Natural killer cell treated with Interleukin-12 subunit alpha and Interleukin-12 subunit beta and Interleukin-15 and Interleukin-18, amount 100 ng/mL, for 72 hours (primary cell): ENCODE results near the gene C3orf20. TPM values are rescaled to one million over a fixed set of nuclear protein-coding genes. Genes with fewer than 3 reads are reported as not detected.

Experiments used
- ATAC-seq, 2 donors: fragments of 150-1000 bp; cut with Tn5 transposase in 1 of 2; sonication (Bioruptor Pico), chemical (Tn5 transposase) in 1 of 2; 2 replicates each; pipeline ENCODE4 v1.10.0; 2021
- DNase-seq: peaks from one replicate; pipeline ENCODE4 v3.0.0; 2022; ENCODE audit warnings: low spot score
- H3K27ac Mint-ChIP-seq, 2 donors: 1 replicate in 1 of 2; 2 replicates in 1 of 2; pipeline ENCODE4 v1.8.0; 2022; ENCODE audit warnings: mixed read lengths in 2 of 2, mild to moderate bottlenecking in 1 of 2, moderate library complexity in 1 of 2
- H3K27me3 Mint-ChIP-seq, 2 donors: 1 replicate in 1 of 2; 2 replicates in 1 of 2; pipeline ENCODE4 v1.8.0; 2022; ENCODE audit warnings: mixed read lengths in 2 of 2
- H3K36me3 Mint-ChIP-seq: one replicate; pipeline ENCODE4 v1.8.0; 2022; ENCODE audit warnings: mixed read lengths
- H3K4me1 Mint-ChIP-seq, 2 donors: 1 replicate in 1 of 2; 2 replicates in 1 of 2; pipeline ENCODE4 v1.8.0; 2022; ENCODE audit warnings: low read depth in 2 of 2, mixed read lengths in 2 of 2, mild to moderate bottlenecking in 1 of 2
- H3K4me3 Mint-ChIP-seq: one replicate; pipeline ENCODE4 v1.8.0; 2022; ENCODE audit warnings: mixed read lengths
- H3K9me3 Mint-ChIP-seq: 2 replicates; pipeline ENCODE4 v1.8.0; 2022; ENCODE audit warnings: mixed read lengths
- total RNA-seq, 2 donors: library from RNA; stranded (reverse); gene quantifications; one replicate each; pipeline ENCODE4 v1.2.3, GENCODE V29; 2022

C3orf20 gene
- total RNA-seq, 2 donors from 2014 or later = 0.93 TPM; not detected in 1

DNA sequence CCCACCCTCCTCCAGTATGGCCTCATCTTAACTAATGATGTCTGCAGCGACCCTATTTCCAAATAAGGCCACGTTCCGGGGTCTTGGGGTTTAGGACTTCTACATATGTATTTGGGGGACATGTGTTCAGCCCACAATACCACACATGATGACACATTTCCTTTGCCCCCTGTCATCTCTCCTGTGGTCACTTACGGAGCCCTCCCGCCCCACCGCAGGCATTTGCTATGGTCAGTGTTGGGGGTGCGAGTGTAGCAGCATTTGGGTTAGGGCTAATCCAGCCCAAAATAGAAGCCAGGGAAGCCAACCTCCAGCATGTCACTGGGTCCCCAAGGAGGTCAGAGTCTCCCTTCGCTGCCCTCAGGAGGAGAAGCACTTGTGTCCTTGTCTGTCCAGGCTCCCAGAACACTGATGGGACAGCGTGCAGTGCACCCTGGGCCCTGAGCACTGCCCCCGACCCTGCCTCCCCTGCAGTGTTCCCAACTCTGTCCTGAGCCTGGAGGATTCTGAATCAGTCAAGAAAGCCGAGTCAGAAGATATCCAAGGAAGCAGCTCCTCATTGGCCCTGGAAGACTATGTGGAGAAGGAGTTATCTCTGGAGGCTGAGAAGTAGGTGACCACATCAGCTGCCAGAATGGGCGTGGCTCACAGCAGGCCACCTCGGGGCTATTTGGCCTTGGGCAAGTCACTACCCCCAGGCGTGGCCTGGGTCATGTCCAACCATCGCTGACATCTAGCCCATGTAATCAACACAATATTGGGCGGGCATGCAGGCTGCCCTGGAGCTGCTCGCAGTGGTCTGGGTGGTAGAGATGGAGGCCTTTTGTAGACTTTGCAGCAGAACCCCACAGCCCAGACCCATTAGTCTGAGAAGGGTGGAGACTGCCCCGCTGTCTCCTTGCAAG, 96.9 kb downstream of the C3orf20 start:
- no peak overlapping the region for H3K27ac Mint-ChIP-seq
- H3K4me1 Mint-ChIP-seq = no peaks in the 10 kb centered on the region
- DNase-seq (no peak), ATAC-seq (no peak)
- no peaks in the 10 kb centered on the region for H3K36me3 Mint-ChIP-seq
- H3K9me3 Mint-ChIP-seq = no peaks in the 10 kb centered on the region
- no peak overlapping the region for H3K4me3 Mint-ChIP-seq
- peaks cover 4 to 6% of the 10 kb centered on the region in 2 donors for H3K27me3 Mint-ChIP-seq

GRCh38 chr3:14772533-14773138, 97.7 kb downstream of the C3orf20 start:
- peaks cover 4 to 6% of the 10 kb centered on the region in 2 donors for H3K27me3 Mint-ChIP-seq
- H3K4me3 Mint-ChIP-seq = no peak overlapping the region
- H3K9me3 Mint-ChIP-seq = no peaks in the 10 kb centered on the region
- no peak overlapping the region for H3K27ac Mint-ChIP-seq
- ATAC-seq = no peak
- H3K36me3 Mint-ChIP-seq = no peaks in the 10 kb centered on the region
- H3K4me1 Mint-ChIP-seq = no peaks in the 10 kb centered on the region
- DNase-seq = no peak

DNA sequence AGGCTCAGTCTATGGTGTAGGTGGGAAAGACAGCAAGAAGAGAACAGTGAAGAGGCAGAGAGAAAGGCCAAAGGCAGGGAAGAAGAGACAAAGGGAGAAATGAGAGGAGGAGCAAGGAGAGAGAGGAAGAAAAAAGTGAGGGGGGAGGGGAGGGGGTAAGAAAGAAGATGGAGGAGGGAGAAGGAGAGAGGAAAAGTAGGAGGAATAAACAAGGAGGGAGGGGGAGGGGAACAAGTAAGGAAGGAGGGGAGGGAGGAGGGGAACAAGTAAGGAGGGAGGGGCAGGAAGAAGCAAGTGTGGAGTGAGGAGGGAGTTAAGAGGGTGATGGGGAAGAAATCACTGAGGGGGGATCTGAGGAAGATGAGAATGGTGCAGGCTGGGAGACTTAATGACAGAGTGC, 98.3 kb downstream of the C3orf20 start:
- Mint-ChIP-seq H3K27me3 (peaks cover 4 to 12% of the 10 kb centered on the region in 2 donors), H3K27ac (no peak overlapping the region), H3K4me1 (no peaks in the 10 kb centered on the region), H3K4me3 (no peak overlapping the region), H3K36me3 (no peaks in the 10 kb centered on the region), H3K9me3 (no peaks in the 10 kb centered on the region)
- DNase-seq = no peak
- no peak for ATAC-seq

GRCh38 chr3:14773691-14774128, 98.8 kb downstream of the C3orf20 start:
- peaks cover 3% of the 10 kb centered on the region for H3K36me3 Mint-ChIP-seq
- H3K9me3 Mint-ChIP-seq = peaks cover 2% of the 10 kb centered on the region
- no peak for ATAC-seq
- peaks cover 6 to 16% of the 10 kb centered on the region in 2 donors for H3K27me3 Mint-ChIP-seq
- H3K4me1 Mint-ChIP-seq = no peaks in the 10 kb centered on the region
- DNase-seq = peak; percentile 42
- no peak overlapping the region for H3K4me3 Mint-ChIP-seq
- H3K27ac Mint-ChIP-seq = no peak overlapping the region

DNA sequence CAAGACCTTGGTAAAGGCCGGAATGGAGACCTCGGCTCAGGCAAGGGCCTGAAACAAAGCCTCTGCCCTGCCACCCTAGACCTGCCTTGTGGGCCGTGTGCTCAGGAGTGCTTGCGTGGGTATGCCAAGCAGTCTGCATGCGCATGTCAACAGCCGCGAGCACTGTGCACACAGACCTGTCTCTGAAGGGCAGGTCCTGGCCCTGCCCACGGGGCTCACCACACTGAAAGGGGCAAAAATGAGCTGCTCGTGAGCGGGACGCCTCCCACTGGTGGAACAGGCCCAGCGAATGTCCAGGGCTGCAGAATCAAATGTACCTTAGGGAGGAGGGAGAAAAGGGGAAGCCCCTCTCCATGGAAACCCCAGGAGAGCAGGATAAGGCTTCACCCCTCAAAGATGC, 99.5 kb downstream of the C3orf20 start:
- no peak overlapping the region for H3K27ac Mint-ChIP-seq
- H3K9me3 Mint-ChIP-seq = peaks cover 4% of the 10 kb centered on the region
- peaks cover 8 to 23% of the 10 kb centered on the region in 2 donors for H3K27me3 Mint-ChIP-seq
- H3K4me1 Mint-ChIP-seq = no peaks in the 10 kb centered on the region
- peaks cover 8% of the 10 kb centered on the region for H3K36me3 Mint-ChIP-seq
- no peak overlapping the region for H3K4me3 Mint-ChIP-seq
- DNase-seq = peak; percentile 38
- no peak for ATAC-seq

DNA sequence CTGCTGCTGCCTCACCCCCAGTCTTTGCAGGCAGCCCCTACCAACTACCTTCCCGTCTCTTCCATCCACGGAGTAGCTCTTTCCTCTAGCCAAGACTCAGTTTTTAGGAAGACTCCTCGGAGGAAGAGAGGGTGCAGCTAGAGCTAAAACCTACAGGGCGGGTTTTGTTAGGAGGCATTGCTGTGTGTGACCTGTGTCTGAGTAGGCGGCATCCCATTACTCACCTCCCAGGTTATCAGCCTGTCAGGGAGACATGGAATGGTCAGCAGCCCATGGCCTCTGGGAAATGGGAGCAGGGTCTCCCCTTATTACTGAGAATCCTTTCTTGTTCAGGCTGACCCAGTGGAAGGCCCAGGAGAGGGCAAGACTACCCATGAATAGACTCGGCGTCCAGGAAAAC, 100.1 kb downstream of the C3orf20 start:
- no peak overlapping the region for H3K4me3 Mint-ChIP-seq
- peaks cover 4% of the 10 kb centered on the region for H3K9me3 Mint-ChIP-seq
- ATAC-seq (no peak), DNase-seq (peak; percentile 22)
- H3K27me3 Mint-ChIP-seq = peaks cover 8 to 29% of the 10 kb centered on the region in 2 donors
- H3K4me1 Mint-ChIP-seq = no peaks in the 10 kb centered on the region
- no peak overlapping the region for H3K27ac Mint-ChIP-seq
- peaks cover 8% of the 10 kb centered on the region for H3K36me3 Mint-ChIP-seq

GRCh38 chr3:14775563-14775962, 100.6 kb downstream of the C3orf20 start:
- H3K27ac Mint-ChIP-seq = no peak overlapping the region
- no peak for ATAC-seq
- DNase-seq = no peak
- no peak overlapping the region for H3K4me3 Mint-ChIP-seq
- H3K9me3 Mint-ChIP-seq = peaks cover 4% of the 10 kb centered on the region
- H3K36me3 Mint-ChIP-seq = peaks cover 8% of the 10 kb centered on the region
- no peaks in the 10 kb centered on the region for H3K4me1 Mint-ChIP-seq
- H3K27me3 Mint-ChIP-seq = peaks cover 8 to 29% of the 10 kb centered on the region in 2 donors

- H3K4me1 Mint-ChIP-seq = no peaks in the 10 kb centered on the region
- no peak for ATAC-seq
- DNase-seq = no peak
- H3K4me3 Mint-ChIP-seq = no peak overlapping the region
- peaks cover 4% of the 10 kb centered on the region for H3K9me3 Mint-ChIP-seq
- peaks cover 8% of the 10 kb centered on the region for H3K36me3 Mint-ChIP-seq
- H3K27me3 Mint-ChIP-seq = peaks cover 7 to 29% of the 10 kb centered on the region in 2 donors
- H3K27ac Mint-ChIP-seq = no peak overlapping the region
These were observed 104.2 kb downstream of the C3orf20 start for GRCh38 chr3:14779069-14779685.

DNA sequence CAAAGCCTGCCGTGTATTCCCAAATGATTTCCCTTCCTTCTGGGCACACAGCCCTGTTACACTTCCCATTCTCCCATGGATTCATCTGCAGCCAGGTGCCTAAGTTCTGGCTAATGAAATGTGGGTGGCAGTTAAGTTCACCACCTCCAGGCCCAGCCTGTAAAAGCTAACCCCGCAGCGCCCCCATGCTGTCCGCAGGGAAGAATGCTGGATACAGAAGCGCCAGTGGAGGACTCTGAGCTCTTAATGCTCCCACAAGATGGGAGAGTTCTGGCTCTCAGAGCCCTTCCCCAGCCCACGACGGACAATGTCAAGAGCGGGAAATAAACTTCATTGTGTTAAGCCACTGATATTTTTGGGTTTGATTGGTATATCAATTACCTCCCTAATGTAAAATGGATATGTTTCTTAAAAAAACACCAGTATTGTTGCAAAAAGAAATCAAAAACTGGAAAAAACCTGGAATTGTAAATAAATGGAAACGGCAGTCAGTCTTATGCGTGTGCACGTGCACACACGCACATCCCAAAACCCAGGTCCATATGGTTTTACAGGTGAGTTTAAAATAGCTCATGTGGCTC, 106.1 kb downstream of the C3orf20 start:
- H3K4me1 Mint-ChIP-seq = no peaks in the 10 kb centered on the region
- peaks cover 9 to 23% of the 10 kb centered on the region in 2 donors for H3K27me3 Mint-ChIP-seq
- peaks cover 4% of the 10 kb centered on the region for H3K9me3 Mint-ChIP-seq
- H3K27ac Mint-ChIP-seq = no peak overlapping the region
- H3K36me3 Mint-ChIP-seq = peaks cover 8% of the 10 kb centered on the region
- H3K4me3 Mint-ChIP-seq = no peak overlapping the region
- ATAC-seq = peak; percentile 41 to 63
- peak; percentile 51 for DNase-seq

DNA sequence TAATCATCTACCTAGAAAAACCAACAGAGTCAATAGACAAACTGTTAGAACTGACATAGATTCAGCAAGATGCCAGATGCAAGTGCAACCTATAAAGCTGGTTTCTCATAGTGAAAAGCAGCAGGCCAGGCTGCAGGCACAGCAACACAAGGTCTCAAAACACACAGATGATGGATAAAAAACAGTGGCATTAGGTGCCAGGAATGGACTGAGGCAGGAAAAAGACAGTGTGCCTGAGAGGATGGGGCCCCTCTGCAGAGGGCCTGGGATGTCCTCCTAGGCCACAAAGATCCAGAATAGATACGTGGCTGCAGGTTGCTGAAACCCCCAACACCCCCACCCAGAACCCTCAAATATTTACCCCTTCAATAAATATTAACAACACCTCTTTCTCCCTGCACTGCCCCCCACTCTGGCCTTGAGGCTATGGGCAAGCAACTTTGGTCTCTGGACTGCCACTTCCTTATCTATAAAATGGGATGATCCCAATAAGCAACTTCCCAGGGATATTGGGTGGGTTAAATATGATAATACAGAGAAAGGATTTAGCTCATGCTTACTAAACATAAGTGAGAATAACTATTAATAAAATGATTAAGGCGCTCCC, 108.6 kb downstream of the C3orf20 start:
- ATAC-seq (no peak), DNase-seq (no peak)
- Mint-ChIP-seq H3K27ac (no peak overlapping the region), H3K4me3 (no peak overlapping the region), H3K4me1 (no peaks in the 10 kb centered on the region), H3K27me3 (peaks cover 14% of the 10 kb centered on the region in 2 donors), H3K9me3 (peaks cover 4% of the 10 kb centered on the region), H3K36me3 (peaks cover 5% of the 10 kb centered on the region)

DNA sequence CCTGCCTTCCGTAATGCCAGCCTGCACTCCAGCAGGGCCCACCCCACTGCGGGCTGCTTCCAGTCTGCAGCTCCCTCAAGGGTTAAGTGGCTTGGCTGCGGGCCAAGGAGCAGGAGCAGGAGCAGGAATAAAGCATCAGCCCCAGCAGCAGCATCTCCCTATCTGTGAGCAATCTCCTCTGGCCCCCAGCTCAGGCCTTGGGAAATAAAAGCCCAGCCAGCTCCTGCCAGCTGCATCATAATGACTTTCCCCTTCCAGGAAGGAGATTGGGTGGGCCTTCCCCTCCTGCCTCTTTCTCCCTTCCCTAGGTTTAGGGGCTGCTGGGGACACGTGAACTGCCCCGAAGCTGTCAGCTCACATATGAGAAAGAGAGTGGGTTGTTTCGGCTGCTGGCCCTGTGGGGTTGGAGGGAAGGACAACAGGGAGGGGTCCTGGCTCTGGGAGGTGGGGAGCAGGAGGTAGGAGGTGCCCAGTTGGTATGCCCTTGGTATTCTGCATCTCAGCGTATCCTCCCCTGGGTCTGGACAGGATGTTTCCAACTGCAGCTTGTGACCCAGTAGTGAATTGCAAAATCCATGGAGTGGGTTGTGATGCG, 109.2 kb downstream of the C3orf20 start:
- no peaks in the 10 kb centered on the region for H3K36me3 Mint-ChIP-seq
- no peak overlapping the region for H3K4me3 Mint-ChIP-seq

DNA sequence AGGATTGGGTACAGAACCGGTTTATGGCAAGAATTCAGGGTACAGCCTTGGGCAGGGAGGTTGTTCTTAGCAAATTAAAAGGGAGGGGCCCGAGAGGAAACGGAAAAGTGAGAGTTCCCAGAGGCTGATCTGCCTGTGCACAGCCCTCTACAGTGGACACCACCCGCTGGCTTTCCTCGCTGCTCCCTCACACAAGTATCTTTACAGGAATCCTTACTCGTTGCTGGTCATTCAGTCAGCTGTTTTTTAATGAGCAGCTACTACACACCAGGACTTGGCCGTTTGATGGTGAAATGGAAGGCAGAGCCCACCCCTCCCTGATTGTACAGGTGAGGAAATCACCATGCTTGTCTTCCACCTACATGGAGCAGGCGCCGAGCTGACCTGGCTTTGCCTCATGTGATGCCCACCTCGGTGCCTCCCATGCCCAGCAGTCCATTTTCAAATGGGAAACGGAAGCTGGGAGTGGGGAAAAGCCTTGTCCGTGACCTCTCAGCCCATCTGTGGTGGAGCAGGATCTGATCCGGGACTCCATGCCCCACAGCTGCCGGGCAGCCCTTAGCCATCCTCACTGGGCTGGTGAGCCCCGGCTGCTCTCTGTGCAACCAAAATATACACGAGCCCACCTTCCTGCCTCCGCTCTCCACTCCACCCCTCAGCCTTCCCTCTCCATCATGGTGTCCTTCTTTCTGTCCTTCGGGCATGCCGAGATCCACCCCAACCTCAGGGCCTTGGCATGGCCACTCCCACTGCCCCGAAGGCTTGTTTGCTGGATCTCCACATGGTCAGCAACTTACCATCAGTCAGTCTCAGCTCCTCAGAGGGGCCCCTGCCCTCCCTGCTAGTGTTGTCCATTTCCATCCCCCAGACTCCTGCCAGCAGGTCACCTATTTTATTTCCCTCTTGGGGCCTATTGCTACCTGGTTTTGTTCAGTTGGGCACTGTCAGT, 110.5 kb downstream of the C3orf20 start:
- Mint-ChIP-seq H3K27me3 (peaks cover 8 to 10% of the 10 kb centered on the region in 2 donors), H3K4me3 (no peak overlapping the region), H3K9me3 (no peaks in the 10 kb centered on the region), H3K36me3 (no peaks in the 10 kb centered on the region), H3K4me1 (no peaks in the 10 kb centered on the region), H3K27ac (no peak overlapping the region)
- no peak for ATAC-seq
- DNase-seq = peak; percentile 56

More for the DNA sequence above, 109.2 kb downstream of the C3orf20 start:
- H3K4me1 Mint-ChIP-seq = no peaks in the 10 kb centered on the region
- H3K27me3 Mint-ChIP-seq = peaks cover 8 to 10% of the 10 kb centered on the region in 2 donors
- H3K27ac Mint-ChIP-seq = no peak overlapping the region
- no peaks in the 10 kb centered on the region for H3K9me3 Mint-ChIP-seq
- DNase-seq (peak; percentile 47), ATAC-seq (no peak)
